ENCODE measurements around the gene KRTAP10-4. TPM values are rescaled to one million over a fixed set of nuclear protein-coding genes. Genes with fewer than 3 reads are reported as not detected.

KRTAP10-4 gene
- total RNA-seq, 4 donors from 2014 or later = not detected

- Histone ChIP-seq H3K27me3 (peaks cover 17% of the 10 kb centered on the region), H3K27ac (no peak overlapping the region), H3K36me3 (no peaks in the 10 kb centered on the region), H3K9me3 (peaks cover 0 to 4% of the 10 kb centered on the region in 2 donors), H3K4me1 (no peaks in the 10 kb centered on the region), H3K4me3 (no peak overlapping the region)
- intact Hi-C loops (cut with DNase I; ENCODE audit: low total_unique reads) (no loop called here), in situ Hi-C loops (cut with MboI; ENCODE audit: low pct_ligation_motif_present in 1 of 4, low pct_unique_long_range_greater_than_20kb in 1 of 4, low sequenced_read_pairs in 3 of 4) (no loop called here)
- DNase-seq = no peak
- TF ChIP-seq POLR2AphosphoS5 (IDR thresholded peaks at IDR 0.05) = no peak
- TF ChIP-seq CTCF (IDR thresholded peaks at IDR 0.05) = no peak
- no peak for TF ChIP-seq EP300 (IDR thresholded peaks at IDR 0.05; ENCODE audit: low read depth)
- no peak for TF ChIP-seq POLR2A (IDR thresholded peaks at IDR 0.05)
- WGBS, 2 donors (ENCODE audit: low coverage in 1 of 2) = 50 to 71% methylated on average over 1 to 3 of the region's 3 CpGs
Observed at GRCh38 chr21:44544566-44544965, 29.0 kb upstream of the KRTAP10-4 start.

DNA sequence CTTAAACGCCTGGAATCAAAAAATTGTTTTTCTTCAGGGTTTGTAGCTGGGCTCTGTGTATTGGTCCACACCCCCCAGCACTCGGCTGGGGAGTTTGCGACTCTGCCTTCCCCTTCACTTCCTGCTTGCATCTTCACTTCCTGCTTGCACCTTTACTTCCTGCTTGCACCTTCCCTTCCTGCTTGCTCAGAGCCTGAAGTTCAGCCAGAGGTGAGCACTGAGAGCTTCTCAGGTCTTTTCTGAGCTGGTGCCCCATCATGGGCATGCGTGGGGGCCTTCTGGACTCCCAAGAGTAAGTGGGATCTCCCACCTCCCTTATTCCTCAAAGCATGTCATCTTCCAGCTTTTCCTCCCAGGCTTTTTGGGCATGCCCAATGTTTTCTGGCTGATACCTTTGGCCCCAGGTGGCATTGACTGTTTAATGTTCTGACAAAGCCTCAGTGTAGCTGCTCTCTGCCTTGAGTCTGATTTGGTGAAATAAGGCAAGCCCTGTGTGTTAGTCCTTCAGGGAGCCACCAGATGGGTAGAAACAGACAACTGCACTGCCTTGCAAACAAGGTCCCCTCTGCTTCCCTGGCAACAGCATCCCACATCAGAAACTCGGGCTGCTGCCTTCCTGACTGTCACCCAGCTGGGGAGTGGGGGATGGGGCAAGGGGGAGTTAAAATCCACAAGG is 25.7 kb upstream of the KRTAP10-4 start:
- no peak overlapping the region for H3K4me3 ChIP-seq
- WGBS, 2 donors (ENCODE audit: low coverage in 1 of 2) = 33 to 53% methylated on average over 3 to 5 of the region's 5 CpGs
- H3K4me1 ChIP-seq = no peaks in the 10 kb centered on the region
- TF ChIP-seq POLR2A (IDR thresholded peaks at IDR 0.05) = no peak
- no peak for TF ChIP-seq EP300 (IDR thresholded peaks at IDR 0.05; ENCODE audit: low read depth)
- TF ChIP-seq POLR2AphosphoS5 (IDR thresholded peaks at IDR 0.05) = no peak
- no peak for TF ChIP-seq CTCF (IDR thresholded peaks at IDR 0.05)
- intact Hi-C loops (cut with DNase I; ENCODE audit: low total_unique reads) (no loop called here), in situ Hi-C loops (cut with MboI; ENCODE audit: low pct_ligation_motif_present in 1 of 4, low pct_unique_long_range_greater_than_20kb in 1 of 4, low sequenced_read_pairs in 3 of 4) (no loop called here)
- H3K9me3 ChIP-seq = peaks cover 0 to 3% of the 10 kb centered on the region in 2 donors
- no peak for DNase-seq
- H3K27ac ChIP-seq = no peak overlapping the region
- peaks cover 21% of the 10 kb centered on the region for H3K27me3 ChIP-seq
- H3K36me3 ChIP-seq = no peaks in the 10 kb centered on the region

GRCh38 chr21:44548381-44548780 is 25.1 kb upstream of the KRTAP10-4 start:
- 58 to 71% methylated on average over 5 to 13 of the region's 13 CpGs for WGBS, 2 donors (ENCODE audit: low coverage in 1 of 2)
- H3K27ac ChIP-seq = no peak overlapping the region
- in situ Hi-C loops (cut with MboI; ENCODE audit: low pct_ligation_motif_present in 1 of 4, low pct_unique_long_range_greater_than_20kb in 1 of 4, low sequenced_read_pairs in 3 of 4) (no loop called here), intact Hi-C loops (cut with DNase I; ENCODE audit: low total_unique reads) (no loop called here)
- no peak overlapping the region for H3K4me3 ChIP-seq
- no peak for DNase-seq
- TF ChIP-seq POLR2A (IDR thresholded peaks at IDR 0.05) (no peak), CTCF (IDR thresholded peaks at IDR 0.05) (no peak), POLR2AphosphoS5 (IDR thresholded peaks at IDR 0.05) (no peak), EP300 (IDR thresholded peaks at IDR 0.05; ENCODE audit: low read depth) (no peak)
- no peaks in the 10 kb centered on the region for H3K9me3 ChIP-seq
- H3K27me3 ChIP-seq = peaks cover 21% of the 10 kb centered on the region
- no peaks in the 10 kb centered on the region for H3K4me1 ChIP-seq
- no peaks in the 10 kb centered on the region for H3K36me3 ChIP-seq

DNA sequence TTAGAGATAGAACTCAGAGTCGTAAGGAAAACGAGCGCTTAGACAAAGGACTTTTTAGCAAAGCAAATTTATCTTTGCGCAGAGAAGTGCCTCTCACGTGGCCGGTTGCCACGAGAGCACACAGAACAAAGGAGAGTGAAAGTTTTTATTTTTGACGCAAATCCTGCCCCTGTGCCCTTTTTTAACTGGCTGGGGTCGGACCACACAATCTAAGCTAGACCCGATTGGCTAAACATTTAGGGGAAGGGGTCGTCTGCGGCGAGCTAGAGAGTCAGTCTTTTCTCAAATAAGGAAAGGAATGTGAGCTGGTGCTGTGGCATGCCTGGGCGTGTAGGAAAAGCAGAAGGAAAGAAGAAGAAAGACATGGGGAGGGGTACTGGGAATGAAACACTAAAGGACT is 24.6 kb upstream of the KRTAP10-4 start:
- H3K27me3 ChIP-seq = peaks cover 21% of the 10 kb centered on the region
- WGBS, 2 donors (ENCODE audit: low coverage in 1 of 2) = 44 to 52% methylated on average over 11 to 14 of the region's 14 CpGs
- H3K27ac ChIP-seq = no peak overlapping the region
- in situ Hi-C loops (cut with MboI; ENCODE audit: low pct_ligation_motif_present in 1 of 4, low pct_unique_long_range_greater_than_20kb in 1 of 4, low sequenced_read_pairs in 3 of 4) (no loop called here), intact Hi-C loops (cut with DNase I; ENCODE audit: low total_unique reads) (no loop called here)
- H3K4me1 ChIP-seq = no peaks in the 10 kb centered on the region
- DNase-seq = no peak
- no peak for TF ChIP-seq EP300 (IDR thresholded peaks at IDR 0.05; ENCODE audit: low read depth)
- no peak for TF ChIP-seq POLR2A (IDR thresholded peaks at IDR 0.05)
- no peak for TF ChIP-seq CTCF (IDR thresholded peaks at IDR 0.05)
- TF ChIP-seq POLR2AphosphoS5 (IDR thresholded peaks at IDR 0.05) = no peak
- H3K4me3 ChIP-seq = no peak overlapping the region
- no peaks in the 10 kb centered on the region for H3K9me3 ChIP-seq
- no peaks in the 10 kb centered on the region for H3K36me3 ChIP-seq

Measured in transverse colon (tissue), 4 donors.